GM23338 (cell line): ENCODE measurements around the gene ZNF670. TPM values are rescaled to one million over a fixed set of nuclear protein-coding genes. Genes with fewer than 3 reads are reported as not detected.

ENCODE experiments used
- ATAC-seq: fragments of 200-7000 bp; cut with Tn5 transposase; 3 replicates; pipeline ENCODE4 v1.9.1; 2020
- DNase-seq: peaks from one replicate; pipeline ENCODE4 v3.0.0-alpha.2; 2015; ENCODE audit warnings: low spot score
- H2AFZ ChIP-seq: fragments of 200-600 bp; sonication (generic); 2 replicates; pipeline ENCODE4 v1.8.0; 2016; ENCODE audit warnings: antibody characterized with exemption, mild to moderate bottlenecking, moderate library complexity
- H3F3A ChIP-seq: fragments of 200-600 bp; sonication (generic); replicated peaks from 2 replicates; pipeline ENCODE4 v1.8.0; 2017; ENCODE audit warnings: antibody characterized with exemption, mixed run types, low read depth
- H3K27ac ChIP-seq: fragments of 200-600 bp; sonication (generic); 2 replicates; pipeline ENCODE4 v1.6.1; 2016; ENCODE audit warnings: low read depth
- H3K27me3 ChIP-seq: fragments of 200-600 bp; sonication (generic); 2 replicates; pipeline ENCODE4 v1.8.0; 2016; ENCODE audit warnings: mild to moderate bottlenecking, mixed run types, moderate library complexity; ENCODE audit not compliant: insufficient read depth
- H3K36me3 ChIP-seq: fragments of 200-600 bp; sonication (generic); 2 replicates; pipeline ENCODE4 v1.8.0; 2016; ENCODE audit warnings: mild to moderate bottlenecking; ENCODE audit not compliant: insufficient read depth
- H3K4me1 ChIP-seq: fragments of 200-600 bp; sonication (generic); 2 replicates; pipeline ENCODE4 v1.8.0; 2016; ENCODE audit warnings: mild to moderate bottlenecking, moderate library complexity; ENCODE audit not compliant: insufficient read depth
- H3K4me2 ChIP-seq: fragments of 200-600 bp; sonication (generic); 2 replicates; pipeline ENCODE4 v1.7.1; 2017; ENCODE audit warnings: mixed run types
- H3K4me3 ChIP-seq: fragments of 200-600 bp; sonication (generic); 2 replicates; pipeline ENCODE4 v1.6.1; 2016; ENCODE audit warnings: mixed run types
- H3K79me2 ChIP-seq: fragments of 200-600 bp; sonication (generic); replicated peaks from 2 replicates; pipeline ENCODE4 v1.8.0; 2017; ENCODE audit warnings: mild to moderate bottlenecking; ENCODE audit not compliant: insufficient read depth
- H3K9me2 ChIP-seq: fragments of 200-600 bp; sonication (generic); 2 replicates; pipeline ENCODE4 v1.8.0; 2017; ENCODE audit not compliant: insufficient read depth
- H4K20me1 ChIP-seq: fragments of 200-600 bp; sonication (generic); replicated peaks from 2 replicates; pipeline ENCODE4 v1.8.0; 2017; ENCODE audit warnings: mild to moderate bottlenecking; ENCODE audit not compliant: insufficient read depth
- H3K27ac Mint-ChIP-seq: 2 replicates; pipeline ENCODE4 v1.8.0; 2020; ENCODE audit warnings: inconsistent platforms, mild to moderate bottlenecking, moderate library complexity, mixed read lengths
- H3K27me3 Mint-ChIP-seq: 3 replicates; pipeline ENCODE4 v1.8.0; 2022; ENCODE audit warnings: low read depth, mild to moderate bottlenecking, moderate library complexity, mixed read lengths, inconsistent platforms; ENCODE audit not compliant: insufficient read depth, poor library complexity
- H3K36me3 Mint-ChIP-seq: 3 replicates; pipeline ENCODE4 v1.8.0; 2021; ENCODE audit warnings: low read depth, mild to moderate bottlenecking, inconsistent platforms, moderate library complexity, mixed read lengths
- H3K4me1 Mint-ChIP-seq: 3 replicates; pipeline ENCODE4 v1.8.0; 2020; ENCODE audit warnings: mild to moderate bottlenecking, inconsistent platforms, mixed read lengths
- H3K4me3 Mint-ChIP-seq: 3 replicates; pipeline ENCODE4 v1.8.0; 2021; ENCODE audit warnings: moderate library complexity, mild to moderate bottlenecking, inconsistent platforms, mixed read lengths
- H3K9me3 Mint-ChIP-seq: 3 replicates; pipeline ENCODE4 v1.8.0; 2020; ENCODE audit warnings: moderate library complexity, mild to moderate bottlenecking, inconsistent platforms, mixed read lengths
- CREB1 ChIP-seq: fragments of 250-450 bp; sonication (Bioruptor Pico); IDR thresholded peaks from 2 replicates; pipeline ENCODE4 v1.5.0; 2020; ENCODE audit warnings: low read depth, mild to moderate bottlenecking, moderate library complexity
- EZH2 ChIP-seq: fragments of 200-600 bp; sonication (generic); IDR thresholded peaks from one replicate; pipeline ENCODE4 v1.8.0; 2017; ENCODE audit warnings: antibody characterized with exemption, mild to moderate bottlenecking, low read depth; ENCODE audit not compliant: unreplicated experiment
- EZH2phosphoT487 ChIP-seq: fragments of 200-600 bp; sonication (generic); IDR thresholded peaks from one replicate; pipeline ENCODE4 v1.8.1; 2018; ENCODE audit warnings: antibody characterized with exemption; ENCODE audit not compliant: unreplicated experiment
- JUNB ChIP-seq: IDR thresholded peaks from one replicate; pipeline ENCODE4 v1.6.1; 2016; ENCODE audit warnings: antibody characterized with exemption; ENCODE audit not compliant: unreplicated experiment
- STAT1 ChIP-seq: IDR thresholded peaks from one replicate; pipeline ENCODE4 v1.6.1; 2016; ENCODE audit warnings: antibody characterized with exemption; ENCODE audit not compliant: unreplicated experiment
- ZNF114 ChIP-seq: fragments of 250-450 bp; sonication (Bioruptor Pico); IDR thresholded peaks from 2 replicates; pipeline ENCODE4 v1.5.0; 2020; ENCODE audit warnings: mild to moderate bottlenecking, moderate library complexity
- polyA plus RNA-seq: library from polyadenylated mRNA; unstranded; fragments of >200 nt; fragmentation: Nextera tagmentation; extraction: Ambion mirVana; gene quantifications from 2 replicates; pipeline ENCODE4 v1.2.1, GENCODE V29; 2016
- total RNA-seq: library from RNA; depleted of rRNA; stranded (reverse); fragments of >200 nt; shearing (Covaris generic); gene quantifications from 2 replicates; pipeline ENCODE4 v1.2.3, GENCODE V29; 2014
- TF ChIP-seq, protein P1 (sequence below), 2 experiments: fragments of 200-600 bp in 1 of 2; sonication (generic) in 1 of 2; conservative IDR thresholded peaks; 2 replicates each; pipeline versions ENCODE4 v1.5.1 to v1.6.1; 2016 to 2017; ENCODE audit warnings: antibody characterized with exemption in 2 of 2, low read depth in 2 of 2, mild to moderate bottlenecking in 2 of 2, moderate library complexity in 1 of 2
- TF ChIP-seq, protein P2 (sequence below): IDR thresholded peaks from 2 replicates; pipeline ENCODE4 v1.6.1; 2016; ENCODE audit warnings: antibody characterized with exemption
- TF ChIP-seq, protein P3 (sequence below): IDR thresholded peaks from one replicate; pipeline ENCODE4 v1.6.1; 2018; ENCODE audit warnings: antibody characterized with exemption; ENCODE audit not compliant: unreplicated experiment

ZNF670 gene
- total and polyA plus RNA-seq, 2 experiments from 2014 or later = 8.0 to 19.3 TPM

DNA sequence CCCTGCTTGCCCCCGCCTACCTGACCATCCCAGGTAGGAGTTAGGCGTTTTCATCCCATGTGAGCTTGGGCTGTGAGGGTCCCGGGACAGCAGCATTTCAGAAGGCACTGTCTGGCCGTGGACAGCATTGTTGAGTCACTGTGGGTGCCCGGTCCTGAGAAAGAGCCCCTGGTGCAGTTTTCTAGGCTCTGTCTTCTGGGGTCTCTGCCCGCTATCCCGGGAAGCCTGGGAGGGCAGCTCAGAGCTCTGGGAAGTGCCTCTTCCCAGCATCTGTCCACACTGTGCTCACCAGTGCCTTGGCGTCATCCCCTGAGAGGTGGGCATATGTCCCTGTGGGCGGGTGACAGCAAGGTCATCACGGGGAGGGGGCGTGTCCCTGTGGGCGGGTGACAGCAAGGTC is 36.9 kb upstream of the ZNF670 start (continued):
- TF ChIP-seq, protein P1, sequence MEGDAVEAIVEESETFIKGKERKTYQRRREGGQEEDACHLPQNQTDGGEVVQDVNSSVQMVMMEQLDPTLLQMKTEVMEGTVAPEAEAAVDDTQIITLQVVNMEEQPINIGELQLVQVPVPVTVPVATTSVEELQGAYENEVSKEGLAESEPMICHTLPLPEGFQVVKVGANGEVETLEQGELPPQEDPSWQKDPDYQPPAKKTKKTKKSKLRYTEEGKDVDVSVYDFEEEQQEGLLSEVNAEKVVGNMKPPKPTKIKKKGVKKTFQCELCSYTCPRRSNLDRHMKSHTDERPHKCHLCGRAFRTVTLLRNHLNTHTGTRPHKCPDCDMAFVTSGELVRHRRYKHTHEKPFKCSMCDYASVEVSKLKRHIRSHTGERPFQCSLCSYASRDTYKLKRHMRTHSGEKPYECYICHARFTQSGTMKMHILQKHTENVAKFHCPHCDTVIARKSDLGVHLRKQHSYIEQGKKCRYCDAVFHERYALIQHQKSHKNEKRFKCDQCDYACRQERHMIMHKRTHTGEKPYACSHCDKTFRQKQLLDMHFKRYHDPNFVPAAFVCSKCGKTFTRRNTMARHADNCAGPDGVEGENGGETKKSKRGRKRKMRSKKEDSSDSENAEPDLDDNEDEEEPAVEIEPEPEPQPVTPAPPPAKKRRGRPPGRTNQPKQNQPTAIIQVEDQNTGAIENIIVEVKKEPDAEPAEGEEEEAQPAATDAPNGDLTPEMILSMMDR (conservative IDR thresholded peaks at IDR 0.05; ENCODE audit: low read depth in 2 of 2) = no peak
- TF ChIP-seq CREB1 (CRISPR knock-in tag) = no peak
- TF ChIP-seq, protein P2, sequence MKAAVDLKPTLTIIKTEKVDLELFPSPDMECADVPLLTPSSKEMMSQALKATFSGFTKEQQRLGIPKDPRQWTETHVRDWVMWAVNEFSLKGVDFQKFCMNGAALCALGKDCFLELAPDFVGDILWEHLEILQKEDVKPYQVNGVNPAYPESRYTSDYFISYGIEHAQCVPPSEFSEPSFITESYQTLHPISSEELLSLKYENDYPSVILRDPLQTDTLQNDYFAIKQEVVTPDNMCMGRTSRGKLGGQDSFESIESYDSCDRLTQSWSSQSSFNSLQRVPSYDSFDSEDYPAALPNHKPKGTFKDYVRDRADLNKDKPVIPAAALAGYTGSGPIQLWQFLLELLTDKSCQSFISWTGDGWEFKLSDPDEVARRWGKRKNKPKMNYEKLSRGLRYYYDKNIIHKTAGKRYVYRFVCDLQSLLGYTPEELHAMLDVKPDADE = no peak
- no peak for TF ChIP-seq ZNF114
- no peak for TF ChIP-seq EZH2
- TF ChIP-seq STAT1 = no peak
- no peak for TF ChIP-seq JUNB

DNA sequence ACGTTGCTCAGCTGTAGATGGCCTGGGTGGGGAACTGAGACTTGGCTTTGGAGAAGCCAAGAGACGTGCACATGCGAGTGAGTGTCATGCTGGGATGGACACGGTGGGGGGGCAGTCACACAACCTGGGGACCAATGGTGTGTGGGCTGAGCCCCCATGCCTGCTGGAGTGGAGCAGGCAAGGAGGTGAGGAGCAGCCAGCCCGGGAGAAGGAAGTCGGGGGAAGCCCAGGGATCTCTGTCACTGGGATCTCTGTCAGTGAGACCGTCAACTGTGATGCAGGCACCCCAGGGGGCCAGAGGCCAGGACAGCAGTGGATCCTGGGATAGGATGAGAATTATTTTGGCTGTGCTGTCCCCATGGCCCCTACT is 36.5 kb upstream of the ZNF670 start:
- Mint-ChIP-seq H3K9me3 (peaks cover 8% of the 10 kb centered on the region; the same call in 2 of the 3 replicates), H3K27me3 (peaks cover 28% of the 10 kb centered on the region), H3K27ac (no peak overlapping the region), H3K4me1 (peaks cover 10% of the 10 kb centered on the region), H3K4me3 (no peak overlapping the region), H3K36me3 (peaks cover 3% of the 10 kb centered on the region; the same call in 1 of the 3 replicates)
- no peak for ATAC-seq
- Histone ChIP-seq H3K4me2 (no peak overlapping the region), H3K27ac (no peak overlapping the region), H2AFZ (no peak overlapping the region), H3K36me3 (no peaks in the 10 kb centered on the region), H3K4me1 (peaks cover 3% of the 10 kb centered on the region), H3K4me3 (no peak overlapping the region), H3K27me3 (peaks cover 31% of the 10 kb centered on the region), H4K20me1 (no peaks in the 10 kb centered on the region), H3K79me2 (no peaks in the 10 kb centered on the region), H3K9me2 (no peaks in the 10 kb centered on the region), H3F3A (no peaks in the 10 kb centered on the region)
- DNase-seq = no peak
- TF ChIP-seq, protein P3, sequence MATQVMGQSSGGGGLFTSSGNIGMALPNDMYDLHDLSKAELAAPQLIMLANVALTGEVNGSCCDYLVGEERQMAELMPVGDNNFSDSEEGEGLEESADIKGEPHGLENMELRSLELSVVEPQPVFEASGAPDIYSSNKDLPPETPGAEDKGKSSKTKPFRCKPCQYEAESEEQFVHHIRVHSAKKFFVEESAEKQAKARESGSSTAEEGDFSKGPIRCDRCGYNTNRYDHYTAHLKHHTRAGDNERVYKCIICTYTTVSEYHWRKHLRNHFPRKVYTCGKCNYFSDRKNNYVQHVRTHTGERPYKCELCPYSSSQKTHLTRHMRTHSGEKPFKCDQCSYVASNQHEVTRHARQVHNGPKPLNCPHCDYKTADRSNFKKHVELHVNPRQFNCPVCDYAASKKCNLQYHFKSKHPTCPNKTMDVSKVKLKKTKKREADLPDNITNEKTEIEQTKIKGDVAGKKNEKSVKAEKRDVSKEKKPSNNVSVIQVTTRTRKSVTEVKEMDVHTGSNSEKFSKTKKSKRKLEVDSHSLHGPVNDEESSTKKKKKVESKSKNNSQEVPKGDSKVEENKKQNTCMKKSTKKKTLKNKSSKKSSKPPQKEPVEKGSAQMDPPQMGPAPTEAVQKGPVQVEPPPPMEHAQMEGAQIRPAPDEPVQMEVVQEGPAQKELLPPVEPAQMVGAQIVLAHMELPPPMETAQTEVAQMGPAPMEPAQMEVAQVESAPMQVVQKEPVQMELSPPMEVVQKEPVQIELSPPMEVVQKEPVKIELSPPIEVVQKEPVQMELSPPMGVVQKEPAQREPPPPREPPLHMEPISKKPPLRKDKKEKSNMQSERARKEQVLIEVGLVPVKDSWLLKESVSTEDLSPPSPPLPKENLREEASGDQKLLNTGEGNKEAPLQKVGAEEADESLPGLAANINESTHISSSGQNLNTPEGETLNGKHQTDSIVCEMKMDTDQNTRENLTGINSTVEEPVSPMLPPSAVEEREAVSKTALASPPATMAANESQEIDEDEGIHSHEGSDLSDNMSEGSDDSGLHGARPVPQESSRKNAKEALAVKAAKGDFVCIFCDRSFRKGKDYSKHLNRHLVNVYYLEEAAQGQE = no peak
- no peak for TF ChIP-seq EZH2
- TF ChIP-seq, protein P2 = no peak
- TF ChIP-seq EZH2phosphoT487 = no peak
- TF ChIP-seq, protein P1 (conservative IDR thresholded peaks at IDR 0.05; ENCODE audit: low read depth in 2 of 2) = no peak
